Endometrium (tissue), 2 donors: ENCODE results near the gene CCDC6.

Source experiments
- FAIRE-seq: peaks from 2 replicates; lab custom pipeline; 2012; peaks lifted over from hg19 to GRCh38; lab: Jason Lieb, UNC
- donor health status: control.
- donor health status: control.

Gene CCDC6

DNA sequence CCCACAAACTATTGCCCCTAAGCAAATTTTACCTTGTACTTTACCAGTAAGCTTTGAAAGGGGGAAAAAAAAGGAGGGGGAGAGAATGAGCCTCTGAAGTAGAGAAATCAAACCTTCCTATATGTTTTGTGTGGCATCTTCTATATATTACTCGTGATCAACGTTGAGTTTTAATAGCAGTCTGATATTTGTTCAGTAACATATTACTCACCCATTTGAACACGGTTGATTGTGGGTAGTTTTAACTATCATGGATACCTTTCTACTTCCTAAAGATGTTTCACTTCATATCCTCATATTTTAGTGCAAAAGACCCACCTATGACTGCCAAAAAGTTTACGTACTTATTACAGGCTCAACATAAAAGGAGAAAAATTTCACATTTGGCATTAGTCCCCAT is 54.5 kb downstream of the CCDC6 start:
- FAIRE-seq: no peak

DNA sequence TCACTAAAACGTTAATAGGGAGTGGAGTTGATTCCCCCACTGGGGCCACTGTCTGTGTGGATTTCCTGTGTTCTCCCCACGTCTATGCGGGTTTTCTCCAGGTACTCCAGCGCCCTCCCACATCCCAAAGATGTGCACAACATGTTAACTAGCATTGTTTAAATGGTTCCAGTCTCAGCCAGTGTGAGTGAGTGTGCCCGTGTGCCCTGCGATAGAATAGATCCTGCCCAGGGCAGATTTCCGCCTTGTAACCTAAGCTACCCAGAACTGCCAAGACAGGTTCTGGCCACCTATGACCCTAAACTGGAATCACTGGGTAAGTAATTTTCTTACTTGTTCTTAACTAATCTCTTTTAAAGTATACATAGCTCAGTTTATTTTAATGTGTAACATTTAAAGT is 58.5 kb downstream of the CCDC6 start:
- FAIRE-seq: no peak

DNA sequence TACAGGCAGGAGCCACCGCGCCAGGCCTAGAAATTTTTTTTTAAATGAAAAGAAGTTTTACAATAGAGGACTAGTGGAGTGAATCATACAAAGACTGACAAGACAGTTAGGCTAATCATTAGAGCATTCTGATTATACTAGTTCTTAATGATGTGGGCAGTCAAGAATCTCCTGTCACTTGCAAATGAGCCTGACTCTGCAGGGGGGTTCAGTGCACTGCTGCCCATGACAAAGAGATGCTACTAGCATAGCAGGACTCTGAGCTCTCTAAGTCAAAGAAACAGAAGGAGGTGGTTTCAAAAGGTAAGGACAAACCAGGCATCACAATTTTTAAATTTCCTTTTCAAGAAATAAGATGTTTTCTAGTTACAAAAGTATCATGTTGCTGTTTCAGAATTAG is 59.0 kb downstream of the CCDC6 start:
- FAIRE-seq: no peak

DNA sequence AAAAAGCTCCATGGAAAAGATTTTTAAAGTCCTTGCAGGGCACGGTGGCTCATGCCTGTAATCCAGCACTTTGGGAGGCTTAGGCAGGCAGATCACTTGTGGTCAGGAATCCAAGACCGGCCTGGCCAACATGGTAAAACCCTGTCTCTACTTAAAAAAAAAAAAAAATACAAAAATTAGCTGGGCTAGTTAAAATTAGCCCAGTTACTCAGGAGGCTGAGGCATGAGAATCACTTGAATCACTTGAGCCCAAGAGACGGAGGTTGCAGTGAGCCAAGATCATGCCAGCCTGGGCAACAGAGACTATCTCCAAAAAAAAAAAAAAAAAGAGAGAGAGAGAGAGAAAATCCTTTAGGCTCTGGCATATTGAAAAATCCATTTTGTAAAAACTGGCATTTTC is 61.9 kb downstream of the CCDC6 start:
- no peak for FAIRE-seq

DNA sequence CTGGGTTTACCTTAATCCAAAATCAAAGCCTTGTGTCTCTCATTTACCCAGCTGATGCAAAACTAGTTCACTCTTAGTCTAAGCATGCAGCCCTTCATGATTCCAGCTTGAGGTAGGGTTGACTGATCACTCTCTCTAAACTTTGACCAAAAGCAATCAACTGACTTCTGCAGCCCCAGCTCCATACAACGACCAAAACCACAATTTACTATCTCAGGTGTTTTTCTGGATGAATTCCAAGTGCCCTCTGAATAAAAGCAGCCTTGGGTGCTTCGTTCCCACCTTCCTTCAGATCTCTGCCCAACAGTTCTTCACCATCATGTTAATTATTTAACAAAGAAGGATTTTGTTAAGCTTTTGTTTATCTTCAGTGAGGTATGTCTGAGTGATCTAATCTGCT is 62.6 kb downstream of the CCDC6 start:
- FAIRE-seq: no peak

DNA sequence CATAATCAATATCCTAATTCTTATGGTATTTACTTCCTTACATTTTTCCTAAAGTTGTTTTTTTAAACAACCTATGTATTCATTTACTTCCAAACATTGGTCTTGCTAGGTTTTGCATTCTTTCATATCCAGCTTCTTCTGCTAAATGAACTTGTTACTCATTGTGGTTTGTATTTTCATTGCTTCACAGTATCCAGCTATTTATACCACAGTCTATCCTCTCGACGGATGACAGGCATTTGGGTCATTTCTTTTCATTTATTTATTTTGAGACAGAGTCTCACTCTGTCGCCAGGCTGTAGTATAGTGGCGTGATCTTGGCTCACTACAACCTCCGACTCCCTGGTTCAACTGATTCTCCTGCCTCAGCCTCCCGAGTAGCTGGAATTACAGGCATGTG is 66.8 kb downstream of the CCDC6 start:
- no peak for FAIRE-seq

DNA sequence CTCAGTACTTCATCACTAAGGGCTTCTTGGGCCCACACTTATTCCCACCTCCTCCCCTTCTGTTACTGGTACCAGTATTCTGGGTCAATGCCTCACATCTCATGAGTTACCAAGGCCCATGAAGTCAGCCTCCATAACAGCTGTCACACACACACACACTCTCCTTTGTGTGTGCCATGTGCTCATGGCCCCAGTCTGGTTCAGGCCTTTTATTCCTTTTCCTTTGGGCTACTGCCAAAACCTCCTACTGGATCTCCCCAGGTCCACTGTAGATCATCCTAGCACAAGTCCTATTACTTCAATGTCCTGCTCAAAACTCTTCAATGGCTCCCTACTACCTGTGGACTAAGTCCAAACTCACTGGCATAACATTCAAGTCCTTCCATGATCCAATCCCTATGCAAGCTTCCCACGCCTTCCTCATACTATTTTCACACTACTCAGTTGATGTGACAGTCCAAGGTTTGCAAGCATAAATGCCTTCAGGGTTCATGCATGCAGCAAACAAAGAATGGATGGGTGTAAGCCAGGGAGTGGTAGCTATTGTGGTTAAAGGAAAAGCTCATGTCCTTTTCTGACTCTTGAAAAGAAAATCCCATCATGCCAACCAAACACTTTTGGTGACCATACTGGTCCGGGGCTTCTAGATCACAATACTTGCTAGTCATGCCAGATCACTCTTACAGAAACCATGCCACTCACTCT is 68.1 kb downstream of the CCDC6 start:
- FAIRE-seq: no peak

DNA sequence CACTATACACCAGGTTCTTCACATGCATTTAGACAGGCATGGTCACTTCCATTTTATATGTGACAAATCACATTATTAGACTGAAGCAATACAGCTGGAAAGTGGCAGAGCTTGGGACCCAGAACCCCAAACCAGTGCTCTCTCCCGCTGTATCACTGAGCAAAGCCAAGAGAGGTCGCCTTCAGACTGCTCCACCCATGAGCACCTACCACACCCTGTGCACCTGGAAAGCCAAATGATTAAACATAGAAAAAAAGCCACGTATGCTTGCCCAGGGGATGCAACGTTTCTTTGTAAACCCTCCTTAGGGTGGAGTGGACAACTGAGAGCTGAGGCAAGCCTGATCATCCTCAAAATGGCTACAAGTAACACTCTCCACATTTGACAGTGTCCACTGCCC is 72.5 kb downstream of the CCDC6 start:
- no peak for FAIRE-seq

DNA sequence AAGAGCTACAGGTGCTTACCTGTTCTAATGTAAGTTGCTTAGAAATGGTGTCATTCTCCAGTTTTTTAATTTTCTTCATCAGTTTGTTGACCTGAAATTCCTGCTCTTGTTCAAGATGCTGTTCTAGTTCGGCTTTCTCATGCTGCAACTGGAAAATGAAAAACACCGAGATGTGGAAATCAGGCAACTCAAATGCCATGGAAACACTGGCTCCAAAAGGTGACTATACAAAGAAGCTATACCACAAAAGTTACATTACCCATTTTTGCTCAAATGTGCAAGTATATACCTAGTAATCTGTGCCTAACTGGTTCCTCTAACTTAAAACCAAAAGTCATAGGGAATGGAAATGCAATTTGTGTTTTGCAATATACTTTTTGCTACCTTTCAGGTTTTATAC is 73.8 kb downstream of the CCDC6 start:
- no peak for FAIRE-seq

DNA sequence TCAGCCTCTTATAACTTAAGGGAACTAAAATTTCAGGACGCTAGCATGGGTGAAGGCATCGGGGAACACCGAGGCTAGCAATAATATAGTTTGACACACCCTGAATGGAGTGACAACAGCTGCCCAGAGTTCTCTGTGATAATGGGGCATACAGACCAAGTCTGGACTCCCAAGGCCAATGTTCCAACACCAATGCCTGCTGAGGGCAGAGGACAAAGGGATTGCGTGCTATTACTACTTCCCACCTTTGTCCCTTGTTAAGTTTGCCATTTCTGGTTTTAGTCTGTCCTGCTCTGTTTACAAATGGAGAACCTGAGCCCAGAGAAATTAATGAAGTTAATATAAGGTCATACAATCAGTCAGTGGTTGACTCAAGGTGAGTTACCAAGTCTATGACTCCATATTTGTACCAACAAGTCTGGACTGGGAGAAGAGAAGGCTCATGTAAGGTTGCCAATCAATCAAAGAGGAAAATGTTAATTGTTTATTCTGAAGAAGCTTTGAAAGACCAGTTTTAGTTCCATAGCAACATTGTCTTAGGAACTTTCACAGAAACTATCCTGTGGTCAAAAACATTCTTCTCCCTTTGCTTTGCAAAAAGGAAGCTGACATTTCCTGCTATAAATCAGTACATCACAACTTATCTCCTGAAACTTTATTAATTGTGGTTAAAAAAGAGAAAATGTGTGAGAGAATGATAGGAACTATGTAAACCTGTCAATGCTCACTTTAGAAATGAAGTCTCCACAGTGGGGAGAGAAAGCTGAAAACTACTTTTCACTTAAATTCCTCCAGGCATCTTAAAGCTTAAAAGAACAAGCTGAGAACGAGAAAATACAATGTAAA is 74.5 kb downstream of the CCDC6 start:
- FAIRE-seq: no peak

DNA sequence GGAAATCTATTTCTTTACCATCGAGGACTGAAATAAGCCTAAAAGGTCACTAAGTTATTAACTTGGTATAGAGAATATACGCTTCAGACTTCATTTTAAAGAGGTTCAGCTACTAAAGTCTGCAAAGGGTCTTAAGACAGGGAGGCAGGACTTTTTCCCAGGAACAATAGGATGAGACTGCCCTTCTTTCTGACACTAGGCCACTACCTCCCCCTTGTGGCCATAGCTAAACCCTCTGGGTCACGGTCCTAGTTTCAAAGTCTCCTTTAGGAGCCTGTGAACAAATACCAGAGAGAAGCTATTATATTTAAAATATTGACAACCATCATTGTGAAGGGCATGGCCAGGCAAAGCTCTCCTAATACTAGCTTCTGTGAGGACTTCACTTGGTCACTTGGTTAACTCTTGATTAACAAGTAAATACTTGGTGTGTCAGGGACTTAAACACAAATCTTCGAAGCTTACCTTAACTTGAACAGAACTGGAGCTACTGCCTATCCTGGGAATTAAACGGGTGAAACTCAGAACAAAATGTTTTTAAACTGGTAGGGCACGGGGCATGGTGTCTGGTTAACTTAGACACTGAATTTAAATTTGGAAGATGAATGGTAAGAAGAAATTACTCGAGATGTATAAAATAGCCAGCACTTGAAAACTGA is 75.6 kb downstream of the CCDC6 start:
- no peak for FAIRE-seq

DNA sequence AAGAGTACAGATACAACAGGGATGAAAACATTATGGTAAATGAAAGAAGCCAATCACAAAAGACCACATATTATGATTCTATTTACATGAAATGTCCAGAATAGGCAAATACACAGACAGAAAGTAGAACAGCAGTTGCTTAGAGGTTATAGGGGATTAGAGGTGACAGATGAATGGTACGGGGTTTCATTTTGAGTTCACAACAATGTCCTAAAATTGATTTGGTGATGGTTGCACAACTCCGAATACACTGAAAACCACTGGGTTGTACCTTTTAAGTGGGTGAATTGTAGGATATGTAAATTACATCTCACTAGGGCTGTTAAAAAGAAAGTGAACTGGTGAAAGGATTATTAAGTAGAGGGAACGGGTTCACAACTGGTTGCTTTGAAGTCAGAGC is 76.8 kb downstream of the CCDC6 start:
- FAIRE-seq: no peak

DNA sequence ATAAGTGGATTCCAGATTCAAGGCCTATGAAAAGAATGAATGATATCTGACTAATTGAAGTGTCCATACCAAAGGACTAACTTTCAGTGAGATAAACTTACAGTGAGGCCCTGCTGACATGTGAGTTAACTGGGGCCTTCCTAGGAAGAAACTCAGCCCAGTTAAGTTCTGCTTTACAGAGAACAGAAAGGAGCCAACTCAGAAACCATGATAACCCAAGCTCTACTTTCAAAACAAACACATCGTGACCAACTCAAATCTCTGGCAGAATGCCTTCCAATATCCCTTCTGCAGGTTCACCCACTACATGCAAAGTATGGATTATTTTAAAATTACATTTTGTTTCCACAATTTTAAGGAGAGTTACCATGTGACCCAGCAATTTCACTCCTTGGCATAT is 77.3 kb downstream of the CCDC6 start:
- no peak for FAIRE-seq

DNA sequence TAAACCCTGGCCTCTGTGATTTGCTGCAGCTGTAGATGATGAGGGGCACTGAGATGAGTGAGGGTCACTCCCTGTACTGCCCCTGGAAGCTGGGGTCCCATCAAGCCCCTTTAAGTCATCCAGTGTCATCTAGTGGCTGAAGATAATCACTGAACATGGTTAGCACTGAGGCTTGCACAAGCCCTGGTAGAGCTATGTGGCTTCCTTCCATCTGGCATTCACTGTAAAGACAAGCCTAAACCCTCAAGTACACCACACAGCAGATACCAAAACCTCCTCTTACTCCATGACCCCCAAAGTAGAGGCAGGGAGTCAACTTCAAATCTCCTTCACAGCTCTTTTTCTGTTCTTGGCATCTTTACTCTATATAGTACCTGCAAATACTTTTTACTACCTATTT is 80.4 kb downstream of the CCDC6 start:
- FAIRE-seq: no peak

DNA sequence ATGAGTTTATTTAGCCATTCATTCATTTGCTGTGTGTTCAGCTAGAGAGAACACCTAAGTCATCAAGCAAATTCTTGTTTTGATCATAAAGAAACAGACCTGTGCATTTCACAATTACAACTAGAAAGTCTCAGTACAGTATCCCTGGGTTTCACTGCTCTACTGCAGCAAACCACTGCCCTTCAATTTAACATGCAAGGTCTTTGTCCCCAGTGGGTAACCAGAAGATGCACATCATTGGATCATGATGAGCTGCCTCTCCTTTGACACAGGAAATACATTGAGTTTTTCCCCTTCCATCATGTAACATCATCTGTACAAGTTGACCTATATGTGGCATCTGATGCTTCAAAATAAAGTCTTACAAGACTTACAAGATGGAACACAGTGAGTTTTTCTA is 82.6 kb downstream of the CCDC6 start:
- no peak for FAIRE-seq

DNA sequence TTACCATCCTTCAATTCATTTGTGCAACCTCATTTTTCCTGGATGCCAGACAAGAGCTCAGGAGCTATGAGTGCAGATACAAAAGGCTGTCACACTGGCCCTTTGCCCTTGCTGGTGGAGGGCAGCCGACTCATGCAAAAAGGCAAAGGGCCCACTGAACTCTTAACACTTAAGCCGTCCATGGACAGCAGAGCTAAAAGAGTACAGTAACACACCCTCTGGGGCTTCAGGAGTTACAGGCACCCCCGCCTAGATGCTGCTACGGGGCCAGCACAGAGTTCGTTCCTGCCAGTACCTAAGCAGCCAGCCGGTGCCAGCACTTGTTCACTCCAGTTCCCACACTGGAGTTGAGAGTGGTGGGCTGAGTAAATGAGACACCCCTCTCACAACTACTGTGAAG is 83.2 kb downstream of the CCDC6 start:
- FAIRE-seq: no peak

DNA sequence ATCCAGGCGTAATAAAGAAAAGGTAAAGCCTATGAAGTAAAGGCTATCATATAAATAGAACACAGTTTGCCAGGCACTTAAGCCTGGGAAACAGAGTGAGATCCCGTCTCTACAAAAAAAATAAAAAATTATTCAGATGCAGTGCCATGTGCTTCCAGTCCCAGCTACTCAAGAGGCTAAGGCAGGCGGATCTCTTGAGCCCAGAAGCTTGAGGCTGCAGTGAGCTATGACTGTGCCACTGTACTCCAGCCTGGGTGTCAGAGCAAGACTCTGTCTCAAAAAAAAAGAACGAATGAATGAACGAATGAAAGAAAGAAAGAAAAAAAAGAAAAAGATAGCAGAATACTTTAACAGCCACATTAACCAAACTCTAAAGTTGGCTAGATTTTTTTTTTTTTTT is 85.9 kb downstream of the CCDC6 start:
- no peak for FAIRE-seq

DNA sequence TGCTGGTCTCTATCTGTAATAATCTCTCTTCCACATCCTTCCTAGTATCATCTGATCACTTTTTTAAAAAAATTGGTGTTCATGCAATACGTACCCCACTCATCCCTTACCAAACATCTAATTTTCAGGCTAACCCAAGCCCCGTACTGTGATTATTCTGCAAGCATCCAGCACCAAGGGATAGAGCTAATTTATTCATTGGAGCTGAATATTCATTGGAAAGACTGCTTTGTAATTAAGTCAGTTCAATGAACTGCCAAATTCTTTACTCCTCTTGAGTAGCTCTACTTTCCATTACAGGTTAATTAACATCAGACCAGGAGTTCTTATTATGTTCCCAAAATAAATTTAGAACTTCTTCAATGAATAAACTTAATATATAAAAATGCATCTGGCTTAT is 86.7 kb downstream of the CCDC6 start:
- FAIRE-seq: no peak

DNA sequence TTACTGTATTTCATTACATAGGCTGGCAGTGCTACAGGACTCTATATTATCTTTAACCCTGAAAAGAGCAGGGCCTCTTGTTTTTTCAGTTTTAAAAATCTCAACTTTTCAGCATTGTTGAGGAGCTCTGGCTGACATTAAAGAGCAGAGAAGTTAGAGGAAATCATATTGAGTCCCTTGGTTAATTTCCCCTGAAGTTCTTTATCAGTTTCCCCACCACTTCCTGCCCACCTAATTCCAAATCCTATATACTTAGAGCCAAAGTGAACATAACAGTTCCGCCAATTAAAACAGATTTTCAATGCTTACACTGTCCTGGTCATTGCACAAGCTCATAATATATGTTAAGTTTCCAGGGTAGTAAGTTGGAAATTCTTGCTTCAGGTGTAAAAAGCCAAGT is 87.1 kb downstream of the CCDC6 start:
- FAIRE-seq: no peak

DNA sequence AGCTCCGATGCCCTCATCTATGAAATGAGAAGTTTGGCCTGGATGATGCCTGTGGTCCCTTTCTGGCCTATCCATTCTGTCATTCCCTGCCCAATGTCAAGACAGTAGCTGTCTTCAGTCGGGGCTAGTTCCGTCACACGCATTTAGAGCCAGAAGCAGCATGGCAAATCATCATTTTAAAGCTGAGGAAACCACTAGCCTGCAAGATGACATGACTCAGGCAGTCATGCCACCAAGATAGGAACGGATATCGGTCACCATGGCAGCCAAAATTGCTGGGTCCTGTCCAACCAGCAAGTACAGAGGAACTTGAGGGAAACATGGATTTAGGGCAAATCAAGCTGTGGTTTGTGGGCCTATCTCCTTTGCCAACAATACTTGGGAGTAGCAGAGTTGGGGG is 88.6 kb downstream of the CCDC6 start:
- no peak for FAIRE-seq

DNA sequence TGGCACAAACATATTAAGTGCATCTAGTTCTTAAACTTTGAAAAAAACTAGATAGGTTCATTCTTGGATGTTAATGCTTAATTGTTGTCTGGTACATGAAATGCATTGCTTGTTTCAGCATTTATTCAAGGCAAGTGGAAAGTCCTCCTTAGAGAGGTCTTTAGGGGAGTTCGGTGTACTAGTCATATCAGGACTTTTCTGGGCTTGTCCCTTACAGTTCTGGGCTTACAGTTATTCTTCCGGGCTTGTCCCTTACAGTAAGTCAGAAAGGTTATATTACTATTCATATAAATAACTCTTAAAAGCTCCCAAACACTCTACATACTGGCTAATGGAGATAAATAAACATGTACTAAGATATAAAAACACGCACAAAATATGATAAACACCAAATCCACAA is 91.5 kb downstream of the CCDC6 start:
- FAIRE-seq: no peak

DNA sequence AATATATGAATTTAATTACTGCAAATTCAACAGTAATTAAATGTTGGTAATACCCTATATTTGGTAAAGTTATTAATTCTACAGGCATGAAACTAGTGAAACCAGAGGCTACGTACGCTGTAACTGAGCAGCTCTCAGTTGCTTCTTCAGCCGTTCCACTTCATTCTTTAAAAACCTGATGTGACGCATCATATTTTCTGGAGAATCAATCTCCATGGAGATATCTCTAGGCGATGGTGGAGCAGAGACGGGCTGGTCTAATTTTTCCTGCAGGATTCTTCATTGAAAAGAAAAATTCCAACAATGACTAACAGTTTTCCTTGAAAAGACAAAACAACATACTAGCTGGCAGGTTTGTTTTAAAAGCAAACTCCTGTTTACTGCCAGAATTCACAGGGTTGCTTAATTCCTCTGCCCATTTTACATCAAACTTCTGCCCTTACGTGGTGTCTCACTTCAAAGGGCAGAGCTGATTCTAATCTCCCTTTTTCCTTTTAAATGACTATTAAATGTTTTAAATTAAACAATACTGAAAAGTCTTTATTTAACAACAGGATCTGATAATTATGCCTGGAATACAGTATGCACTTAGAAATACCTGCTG is 93.7 kb downstream of the CCDC6 start:
- no peak for FAIRE-seq

DNA sequence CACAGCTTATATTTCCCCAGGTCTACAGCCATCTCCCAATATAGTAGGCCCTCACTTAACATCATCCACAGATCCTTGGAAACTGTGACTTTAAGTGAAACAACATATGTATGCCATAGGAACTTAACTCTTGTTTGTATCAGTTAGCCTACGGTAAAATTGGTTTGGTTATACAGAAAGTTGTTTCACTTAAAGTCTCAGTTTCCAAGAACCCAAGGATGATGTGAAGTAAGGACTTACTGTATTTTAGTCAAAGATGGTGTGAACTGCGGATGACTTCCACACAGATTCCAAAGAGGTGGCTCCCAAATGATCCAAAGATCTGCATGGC is 96.7 kb downstream of the CCDC6 start:
- no peak for FAIRE-seq
